GM19468 (cell line): ENCODE data around the gene PAX5.
"Not testable (repeated sequence)": the region's sequence is repeated elsewhere in the genome, so short reads cannot be mapped to it uniquely, and the experiment has no call there.

Source experiments
- ATAC-seq: cut with Tn5 transposase; IDR thresholded peaks from one replicate; pipeline ENCODE4 v1.9.1; 2021; ENCODE audit warnings: mild to moderate bottlenecking, moderate library complexity, moderate number of reproducible peaks; ENCODE audit not compliant: unreplicated experiment; ENCODE audit errors: extremely low read depth

The PAX5 gene

GRCh38 chr9:37033682-37034304, at the start of gene PAX5:
TSS of gene PAX5 (minus strand) at chr9:37034268. CDS start at chr9:37034031, 237 bp downstream.
- ATAC-seq, result no peak

DNA sequence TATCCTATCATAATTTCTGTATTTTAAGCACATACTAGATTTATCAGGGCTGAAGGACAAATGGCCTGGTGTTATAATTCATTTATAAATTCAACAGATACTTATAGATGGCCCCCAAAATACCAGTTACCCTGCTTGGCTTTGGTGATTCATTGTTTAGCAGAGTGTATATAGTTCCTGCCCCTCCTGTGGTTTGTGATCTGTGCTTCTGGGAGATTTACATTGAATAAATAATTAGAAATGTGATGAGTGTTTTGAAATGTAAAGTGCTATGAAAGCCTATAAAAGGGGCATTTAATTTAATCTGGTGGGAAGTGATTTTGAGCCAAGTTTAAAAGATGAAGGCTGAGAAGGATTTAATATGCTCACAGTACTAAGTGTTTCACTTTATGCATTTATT, 49.6 kb upstream of the PAX5 start:
- ATAC-seq, result no peak

- ATAC-seq, result no peak
These were observed 48.2 kb upstream of the PAX5 start for GRCh38 chr9:37082214-37082765.

GRCh38 chr9:37081507-37081906, 47.4 kb upstream of the PAX5 start:
- ATAC-seq, result not testable (repeated sequence)

DNA sequence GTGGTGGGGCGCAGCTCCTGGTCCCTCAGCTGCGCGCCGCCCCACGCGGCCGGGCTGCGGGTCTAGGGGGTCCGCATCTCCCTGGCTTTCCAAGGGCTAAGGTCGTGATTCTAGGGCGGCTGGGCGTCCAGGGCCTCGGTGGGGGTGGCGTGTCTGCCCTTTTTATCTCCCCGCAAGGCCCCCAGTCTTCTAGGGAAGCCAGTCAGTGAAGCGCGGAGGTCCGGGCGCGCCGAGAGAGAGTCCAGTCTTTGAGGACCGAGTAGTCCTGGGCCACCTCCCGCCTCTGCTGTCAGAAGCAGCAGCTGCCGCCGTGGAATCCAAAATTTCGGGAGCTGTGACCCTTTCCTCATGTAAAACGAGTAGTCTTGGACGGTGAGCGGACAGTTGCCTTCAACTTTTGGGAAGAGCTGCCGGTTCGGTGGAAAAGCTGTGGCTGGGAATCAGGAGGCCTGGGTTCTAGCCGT, 46.1 kb upstream of the PAX5 start:
- not testable (repeated sequence) for ATAC-seq

- peak; percentile 78 for ATAC-seq
These were observed 45.5 kb upstream of the PAX5 start for GRCh38 chr9:37079370-37080164.

GRCh38 chr9:37074790-37075189, 40.7 kb upstream of the PAX5 start:
- not testable (repeated sequence) for ATAC-seq

- no peak for ATAC-seq
These were observed 32.2 kb upstream of the PAX5 start for GRCh38 chr9:37066139-37066725.

GRCh38 chr9:37062336-37062735, 28.3 kb upstream of the PAX5 start:
- ATAC-seq, result no peak

DNA sequence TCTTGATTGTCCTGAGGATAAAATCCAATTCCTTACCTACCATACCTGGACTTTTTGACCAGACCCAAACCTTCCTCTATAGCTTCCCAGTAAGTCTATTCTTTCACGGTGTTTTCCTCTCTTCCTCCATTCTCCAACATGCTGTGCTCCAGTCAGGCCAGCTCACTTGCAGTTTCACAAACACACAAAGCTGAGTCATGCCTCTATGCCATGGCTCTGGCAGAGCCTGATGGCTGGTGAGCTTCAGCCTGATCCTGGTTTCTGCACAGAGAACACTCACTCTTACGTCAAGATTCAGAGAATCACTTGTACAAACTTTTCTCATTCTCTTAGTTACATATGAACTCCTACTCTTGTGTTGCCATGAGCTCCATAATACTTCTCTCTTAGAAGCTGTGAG, 27.7 kb upstream of the PAX5 start:
- no peak for ATAC-seq

GRCh38 chr9:37060833-37061232, 26.8 kb upstream of the PAX5 start:
- no peak for ATAC-seq

DNA sequence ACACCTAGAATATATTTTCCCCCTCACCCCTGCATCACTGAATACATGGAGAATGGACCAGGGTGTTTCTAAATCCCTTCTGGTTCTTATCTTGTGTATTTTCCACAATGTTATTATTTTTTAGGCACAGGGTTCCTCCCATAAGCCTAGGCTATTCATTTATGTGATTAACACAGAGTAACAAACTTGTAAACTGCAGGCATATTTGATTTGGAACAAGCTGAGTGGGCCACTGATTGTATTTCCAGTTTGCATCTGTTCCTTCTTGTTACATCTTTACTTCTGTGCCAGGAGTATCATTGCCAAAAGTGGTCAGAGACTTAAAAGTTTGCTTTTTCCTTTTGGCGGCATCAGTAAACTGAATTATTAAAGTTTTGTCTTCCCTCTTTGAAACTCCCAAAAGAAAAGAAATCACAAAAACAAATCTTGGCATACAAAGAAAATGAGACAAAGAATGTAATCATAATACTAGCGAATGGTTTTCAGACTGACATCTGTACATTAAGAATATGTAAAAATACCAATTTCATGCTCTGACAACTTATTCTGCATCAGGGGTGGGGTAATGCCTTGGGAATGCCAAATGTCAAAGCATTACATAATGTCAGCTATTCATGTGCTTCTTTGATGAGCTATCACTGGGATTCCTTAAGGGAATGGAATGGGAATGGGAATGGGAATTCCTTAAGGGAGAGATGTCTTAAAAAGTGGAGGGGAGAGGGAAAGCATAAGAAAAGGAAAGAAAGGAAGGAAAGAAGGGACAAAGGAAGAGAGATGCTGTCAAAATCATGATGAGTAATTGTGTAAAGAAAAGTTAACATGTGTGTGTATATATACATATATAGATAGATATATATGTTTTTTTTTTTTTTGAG, 22.2 kb upstream of the PAX5 start:
- no peak for ATAC-seq

DNA sequence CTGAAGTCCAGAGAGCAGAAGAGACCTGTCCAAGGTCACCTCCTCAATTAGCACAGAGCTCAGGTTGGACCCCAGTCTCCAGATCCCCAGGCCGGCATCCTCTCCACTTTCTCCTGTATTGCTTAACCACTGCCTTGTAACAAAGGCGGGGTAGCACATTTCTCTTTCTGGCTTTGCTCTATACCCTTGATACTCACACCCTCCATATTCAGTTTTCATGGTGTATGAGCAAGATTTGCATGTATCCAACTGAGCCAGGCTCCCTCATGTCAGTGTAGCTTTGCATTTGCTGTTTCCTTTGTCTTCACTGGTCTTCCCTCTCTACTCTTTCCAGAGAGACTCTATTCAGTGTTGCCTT, 20.3 kb upstream of the PAX5 start:
- not testable (repeated sequence) for ATAC-seq

DNA sequence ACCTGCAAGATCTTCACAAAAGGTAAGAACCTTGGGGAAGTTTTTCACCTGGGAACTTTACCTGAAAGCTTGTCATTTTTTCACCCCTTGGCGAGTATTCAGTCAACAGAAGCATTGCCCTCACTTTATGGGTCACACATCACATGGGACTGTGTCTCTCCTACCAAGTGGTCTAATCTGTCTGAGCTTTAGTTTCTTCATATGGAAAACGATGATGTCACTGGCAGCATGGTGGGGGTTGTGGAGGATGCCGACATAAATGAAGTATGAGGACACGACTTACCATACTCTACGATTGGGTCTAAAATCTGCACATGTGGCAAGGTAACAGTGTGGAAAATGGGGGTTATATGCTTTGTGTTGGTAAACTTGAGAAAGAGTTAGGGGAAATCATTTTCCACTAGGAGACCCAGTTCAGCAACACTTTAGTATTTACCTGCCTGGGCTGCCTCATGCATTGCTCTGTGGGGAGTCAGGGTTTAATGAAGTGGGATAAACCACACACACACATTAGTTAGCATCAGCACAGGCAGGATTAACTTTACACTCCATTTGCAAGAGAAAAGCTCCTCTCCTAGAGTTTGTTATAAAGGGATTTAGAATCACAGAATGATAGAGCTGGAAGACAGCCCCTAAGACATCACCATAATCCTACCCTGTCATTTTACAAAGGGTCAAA, 19.8 kb upstream of the PAX5 start:
- no peak for ATAC-seq

DNA sequence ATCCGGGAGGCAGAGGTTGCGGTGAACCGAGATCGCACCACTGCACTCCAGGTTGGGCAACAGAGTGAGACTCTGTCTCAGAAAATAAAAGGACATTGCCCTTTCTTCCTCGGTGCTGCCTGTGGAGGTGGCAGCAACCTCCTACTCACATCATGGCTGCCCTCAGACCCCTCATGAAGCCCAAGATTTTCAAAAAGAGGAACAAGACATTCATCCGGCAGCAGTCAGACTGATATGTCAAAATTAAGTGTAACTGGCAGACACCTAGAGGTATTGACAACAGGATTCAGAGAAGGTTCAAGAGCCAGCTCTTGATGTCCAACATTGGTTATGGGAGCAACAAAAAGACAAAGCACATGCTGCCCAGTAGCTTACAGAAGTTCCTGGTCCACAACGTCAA, 12.6 kb upstream of the PAX5 start:
- no peak for ATAC-seq

- ATAC-seq, result no peak
These were observed 8.4 kb upstream of the PAX5 start for GRCh38 chr9:37042421-37042820.

DNA sequence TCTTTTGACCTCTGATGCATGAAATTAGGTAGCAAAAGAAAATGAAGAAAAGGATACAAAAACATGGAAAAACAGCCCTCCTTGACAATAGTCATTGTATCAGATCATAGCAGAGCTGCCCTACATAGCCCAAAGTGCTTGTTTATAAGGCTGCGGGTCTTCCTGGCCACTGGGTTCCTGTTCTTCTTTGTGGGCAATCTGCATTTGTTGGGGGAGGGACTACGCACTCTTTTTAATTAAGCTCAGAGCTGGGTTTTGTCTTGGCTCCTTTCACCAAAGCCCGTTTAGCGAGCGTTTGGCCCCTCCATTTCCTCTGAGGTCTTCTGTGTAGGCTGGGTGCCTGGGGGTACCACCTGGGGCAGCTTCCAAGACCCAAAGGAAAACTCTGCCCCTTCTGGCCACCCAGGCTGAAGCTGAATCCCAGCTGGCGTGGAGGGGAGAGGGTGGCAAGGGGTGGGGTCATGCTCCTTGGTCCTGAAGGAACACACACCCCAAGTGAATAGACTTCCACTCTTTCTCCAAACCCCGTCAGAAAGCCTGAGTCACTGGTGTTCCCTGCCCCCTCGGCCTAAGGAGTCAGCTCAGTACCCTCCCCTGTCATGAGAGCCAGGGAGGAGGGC, 6.5 kb upstream of the PAX5 start:
- no peak for ATAC-seq

- ATAC-seq, result no peak
These were observed 4.9 kb upstream of the PAX5 start for GRCh38 chr9:37038943-37039464.
